LHCN-M2 (cell line): ENCODE results near the gene FEZ2. TPM values are rescaled to one million over a fixed set of nuclear protein-coding genes. Genes with fewer than 3 reads are reported as not detected.

Source experiments
- DNase-seq: peaks from one replicate; pipeline ENCODE4 v3.0.0-alpha.2; 2012; ENCODE audit warnings: low read depth
- total RNA-seq: library from RNA; depleted of rRNA; stranded (reverse); fragments of >200 nt; gene quantifications from 2 replicates; pipeline ENCODE4 v1.2.3, GENCODE V29; 2014

FEZ2 gene
- total RNA-seq, 1 experiment from 2014 or later: 104 TPM

DNA sequence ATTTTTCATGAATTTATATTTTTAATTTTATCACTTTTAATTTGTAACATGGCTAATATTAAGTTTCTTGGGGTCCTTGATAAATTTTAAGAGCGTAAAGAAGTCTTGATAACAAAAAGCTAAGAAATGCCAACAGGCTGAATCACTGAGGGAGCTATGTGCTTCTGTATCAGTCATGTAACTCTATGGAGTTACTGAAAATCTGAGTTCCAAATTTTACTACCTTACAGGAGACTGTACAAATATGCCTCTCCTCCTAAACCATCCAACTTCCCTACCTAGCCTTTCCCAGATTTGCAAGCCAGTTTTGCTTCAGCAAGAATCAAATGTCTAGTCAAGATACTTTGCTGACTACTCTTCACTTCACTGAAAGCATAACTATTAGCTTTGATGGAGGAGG is 35.7 kb downstream of the FEZ2 start:
- DNase-seq: peak; percentile 74

DNA sequence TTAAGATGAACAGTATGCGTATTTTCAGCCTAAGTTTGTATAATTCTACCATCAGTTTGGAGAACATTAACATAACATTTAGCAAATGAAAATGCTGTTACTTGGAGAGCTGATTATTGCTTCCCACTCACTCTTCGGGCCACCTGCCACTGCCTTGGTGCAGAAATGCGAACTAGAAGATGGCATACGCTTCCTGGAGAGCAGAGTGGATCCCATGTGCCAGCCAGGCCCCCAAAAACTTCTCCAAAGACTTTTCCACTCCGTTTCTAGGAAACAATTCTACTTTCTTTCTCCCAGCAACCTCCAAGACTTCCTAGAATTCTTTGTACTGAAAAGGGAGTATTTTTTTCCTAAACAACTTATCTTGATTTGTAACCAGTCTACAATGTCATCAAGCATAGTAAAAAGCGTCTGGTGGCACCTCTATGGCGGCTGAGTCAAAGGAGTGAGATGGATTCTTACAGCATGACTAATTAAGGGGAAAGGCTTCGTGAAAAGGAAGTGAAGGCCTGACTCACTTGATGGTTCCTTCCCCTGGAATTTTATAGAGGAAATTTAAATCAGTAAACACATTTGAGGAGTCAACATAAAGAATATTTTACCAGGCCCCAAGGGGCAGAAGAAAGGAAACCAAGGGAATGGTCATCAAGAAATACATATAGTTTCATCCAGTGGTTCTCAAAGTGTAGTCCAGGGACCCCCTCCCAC is 36.6 kb downstream of the FEZ2 start:
- DNase-seq: peak; percentile 94

DNA sequence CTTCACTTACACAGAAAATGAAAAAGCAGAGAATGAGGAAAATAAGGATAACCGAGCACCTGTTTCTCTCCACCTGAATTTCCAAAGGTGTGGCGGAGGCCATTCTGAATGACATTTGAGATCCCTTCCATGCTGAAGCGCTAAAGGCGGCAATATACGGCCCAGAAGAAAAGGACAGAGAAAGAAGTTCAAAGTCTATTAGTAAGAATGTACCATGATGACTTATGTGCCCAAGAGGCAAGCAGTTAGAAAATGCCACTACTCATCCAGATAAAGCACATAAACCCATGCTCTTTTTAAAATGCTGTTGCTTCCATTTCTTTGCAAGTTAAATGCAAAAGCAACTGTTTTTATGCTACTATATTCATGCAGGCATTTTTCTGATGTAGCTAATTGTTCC is 37.2 kb downstream of the FEZ2 start:
- no peak for DNase-seq

DNA sequence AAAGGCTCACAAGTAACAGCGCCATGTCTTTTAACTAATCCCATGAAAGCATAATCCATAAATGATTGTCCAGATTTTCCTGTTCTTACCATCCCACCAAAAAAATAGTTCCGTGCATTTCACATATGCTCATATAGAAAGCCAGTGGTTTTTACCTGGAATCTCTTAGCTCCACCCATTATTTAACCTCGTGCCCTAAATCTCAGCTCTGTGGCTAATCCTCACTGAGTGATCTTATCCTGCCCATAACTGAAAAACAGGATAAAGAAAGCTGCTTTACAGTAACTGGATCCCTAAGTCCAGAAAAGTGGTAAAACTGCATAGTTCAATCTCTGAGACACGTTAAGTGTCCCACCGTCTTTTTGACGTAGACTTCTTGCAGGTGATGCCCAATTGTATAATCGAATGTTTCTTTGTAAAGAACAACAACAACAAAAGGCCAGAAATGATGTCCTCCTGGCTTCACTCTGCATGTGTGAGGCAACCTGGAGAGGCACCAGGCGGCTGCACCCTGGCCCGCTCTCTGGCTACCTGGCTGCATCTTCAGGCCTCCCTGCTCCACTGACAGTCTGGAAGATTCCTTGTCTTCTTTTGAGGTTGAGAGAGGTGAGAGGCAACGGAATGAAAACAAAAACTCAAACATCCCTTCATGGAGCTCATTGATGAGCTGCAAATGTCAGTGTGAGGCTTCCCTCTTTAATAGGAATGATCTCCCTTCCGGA is 38.6 kb downstream of the FEZ2 start:
- DNase-seq: no peak

DNA sequence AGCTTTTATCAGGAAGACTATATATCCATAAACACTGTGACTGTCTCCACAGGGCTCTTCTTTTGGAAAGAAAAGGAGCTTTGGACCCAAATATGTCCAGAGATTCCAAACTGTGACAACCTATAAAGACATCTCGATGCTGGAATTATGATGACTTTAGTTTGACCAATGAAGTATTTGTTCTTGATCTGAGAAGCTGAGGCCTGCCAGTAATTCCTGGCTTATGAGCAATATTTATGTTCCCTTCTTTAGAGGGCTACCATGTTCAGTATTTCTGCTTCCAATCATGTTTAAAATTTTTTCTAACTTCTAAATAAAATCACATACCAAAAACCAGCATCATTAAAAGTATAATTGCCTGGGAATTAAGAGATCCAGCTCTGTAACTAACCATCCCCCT is 41.1 kb downstream of the FEZ2 start:
- peak; percentile 65 for DNase-seq

DNA sequence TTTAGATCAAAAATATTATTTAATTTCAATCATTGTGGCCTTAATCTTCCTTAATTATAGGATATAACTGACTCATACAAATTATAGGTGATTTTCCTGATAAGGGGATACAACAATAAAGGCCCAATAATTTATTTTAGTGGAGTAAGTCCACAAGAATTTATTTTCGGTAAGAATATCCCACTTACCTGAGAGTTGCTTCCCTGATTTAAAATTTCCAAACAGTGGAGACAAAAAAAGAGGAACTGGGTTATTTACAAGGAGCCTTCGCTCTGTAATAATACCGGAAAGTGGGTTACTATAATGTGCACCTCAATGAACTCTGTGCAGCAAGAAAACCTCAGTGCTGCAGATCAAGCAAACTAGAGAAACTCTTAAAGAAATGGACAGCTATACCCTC is 42.2 kb downstream of the FEZ2 start:
- no peak for DNase-seq

DNA sequence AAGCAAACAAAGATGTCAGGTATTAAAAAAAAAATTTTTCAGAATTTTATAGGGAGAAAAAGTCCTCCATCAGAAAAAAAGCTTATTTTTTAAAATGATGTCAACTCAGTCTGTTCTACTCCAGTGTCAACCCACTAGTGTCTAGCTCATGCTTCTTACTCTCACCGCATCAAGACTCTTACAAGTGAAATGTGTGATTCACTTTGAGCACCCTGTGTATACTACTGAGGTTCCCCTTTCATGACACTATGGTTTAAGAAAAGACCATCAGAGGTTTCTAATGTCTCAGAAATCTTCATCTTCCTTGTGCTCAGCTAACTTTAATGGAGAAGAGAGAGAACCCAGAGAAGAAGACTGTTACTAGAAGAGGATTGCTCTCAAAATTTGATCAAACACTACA is 43.4 kb downstream of the FEZ2 start:
- DNase-seq: no peak

DNA sequence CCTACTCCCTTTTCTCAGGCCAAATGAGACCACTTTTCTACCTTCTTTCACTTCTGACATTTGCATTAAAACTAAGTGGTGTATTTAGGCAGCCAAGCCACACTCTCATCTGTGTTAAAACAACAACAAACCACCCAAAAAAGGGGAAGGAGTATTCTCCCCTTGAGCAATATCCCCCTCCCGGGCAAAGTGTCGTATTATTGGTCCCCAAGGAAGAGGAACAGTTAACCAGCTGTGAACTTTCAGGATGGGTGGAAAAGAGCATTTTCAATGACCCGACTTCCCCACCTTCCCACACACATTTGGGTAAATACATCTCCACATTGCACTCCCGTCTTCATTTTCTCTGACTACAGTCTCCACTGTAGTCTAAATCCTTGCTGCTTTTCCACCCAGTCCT is 44.3 kb downstream of the FEZ2 start:
- DNase-seq: no peak

DNA sequence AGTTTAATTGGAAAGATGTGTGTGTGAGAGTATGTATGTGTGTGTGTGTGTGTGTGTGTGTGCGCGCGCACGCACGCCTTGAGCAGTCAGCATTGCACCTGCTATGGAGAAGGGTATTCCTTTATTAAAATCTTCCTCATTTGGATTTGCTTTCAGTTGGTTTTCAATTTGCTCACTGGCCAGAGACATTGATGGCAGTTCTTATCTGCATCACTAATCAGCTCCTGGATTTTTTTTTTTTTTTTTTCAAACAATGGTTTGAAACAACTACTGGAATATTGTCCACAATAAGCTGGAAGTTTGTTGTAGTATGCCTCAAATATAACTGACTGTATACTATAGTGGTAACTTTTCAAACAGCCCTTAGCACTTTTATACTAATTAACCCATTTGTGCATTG is 48.0 kb downstream of the FEZ2 start:
- DNase-seq: no peak

DNA sequence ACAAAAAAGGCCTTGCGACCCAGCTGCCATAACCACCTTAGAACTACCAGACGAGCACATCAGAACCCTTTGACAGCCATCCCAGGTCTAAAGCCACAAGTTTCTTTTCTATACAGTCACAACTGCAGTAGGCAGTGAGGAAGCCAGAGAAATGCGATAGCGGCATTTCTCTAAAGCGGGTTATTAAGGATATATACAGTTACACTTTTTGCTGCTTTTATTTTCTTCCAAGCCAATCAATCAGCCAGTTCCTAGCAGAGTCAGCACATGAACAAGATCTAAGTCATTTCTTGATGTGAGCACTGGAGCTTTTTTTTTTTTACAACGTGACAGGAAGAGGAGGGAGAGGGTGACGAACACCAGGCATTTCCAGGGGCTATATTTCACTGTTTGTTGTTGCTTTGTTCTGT is 48.8 kb downstream of the FEZ2 start:
- DNase-seq: peak; percentile 41

DNA sequence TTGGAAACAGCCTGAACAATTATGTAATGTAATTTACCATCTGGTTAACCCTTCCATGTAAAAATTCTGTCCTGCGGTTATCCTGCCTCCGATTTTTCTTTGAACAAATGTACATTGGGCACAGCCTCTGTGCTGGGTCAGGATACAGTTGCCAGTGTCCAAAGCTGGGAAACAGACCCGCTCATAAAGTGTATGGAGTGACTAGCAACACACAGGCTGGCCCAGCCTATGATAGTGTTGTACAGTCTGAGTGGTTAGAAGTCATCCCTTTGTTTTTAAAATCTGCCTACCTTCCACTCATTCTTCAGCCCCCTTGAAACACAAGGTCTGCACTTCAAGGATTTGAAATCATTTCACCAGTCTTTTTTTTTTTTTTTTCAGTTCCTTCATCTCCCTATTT is 50.1 kb downstream of the FEZ2 start:
- no peak for DNase-seq

DNA sequence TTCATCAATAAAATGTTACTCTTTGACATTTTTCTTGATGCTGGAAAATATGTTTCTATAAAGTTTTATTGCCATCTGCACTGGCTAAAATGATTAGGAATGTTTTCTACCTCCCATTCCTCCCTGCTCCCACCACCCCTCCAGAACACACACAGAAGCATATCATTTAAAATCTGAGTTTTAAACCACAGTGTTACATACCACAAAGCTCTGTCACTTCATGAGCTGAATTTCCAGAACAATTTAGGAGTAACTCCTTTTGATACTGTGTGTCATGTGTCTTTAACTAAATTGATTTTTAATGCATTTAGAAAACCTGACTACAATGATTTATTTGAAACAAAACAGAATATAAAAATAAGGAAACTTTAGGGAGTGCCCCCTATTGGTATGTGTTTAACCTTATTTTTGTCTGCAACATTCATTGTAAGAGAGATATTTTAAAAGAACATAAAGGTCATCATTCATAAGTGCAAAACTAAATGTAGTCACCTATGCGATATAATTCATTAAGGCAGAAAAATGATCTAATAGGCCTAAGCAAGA is 52.0 kb downstream of the FEZ2 start:
- no peak for DNase-seq

DNA sequence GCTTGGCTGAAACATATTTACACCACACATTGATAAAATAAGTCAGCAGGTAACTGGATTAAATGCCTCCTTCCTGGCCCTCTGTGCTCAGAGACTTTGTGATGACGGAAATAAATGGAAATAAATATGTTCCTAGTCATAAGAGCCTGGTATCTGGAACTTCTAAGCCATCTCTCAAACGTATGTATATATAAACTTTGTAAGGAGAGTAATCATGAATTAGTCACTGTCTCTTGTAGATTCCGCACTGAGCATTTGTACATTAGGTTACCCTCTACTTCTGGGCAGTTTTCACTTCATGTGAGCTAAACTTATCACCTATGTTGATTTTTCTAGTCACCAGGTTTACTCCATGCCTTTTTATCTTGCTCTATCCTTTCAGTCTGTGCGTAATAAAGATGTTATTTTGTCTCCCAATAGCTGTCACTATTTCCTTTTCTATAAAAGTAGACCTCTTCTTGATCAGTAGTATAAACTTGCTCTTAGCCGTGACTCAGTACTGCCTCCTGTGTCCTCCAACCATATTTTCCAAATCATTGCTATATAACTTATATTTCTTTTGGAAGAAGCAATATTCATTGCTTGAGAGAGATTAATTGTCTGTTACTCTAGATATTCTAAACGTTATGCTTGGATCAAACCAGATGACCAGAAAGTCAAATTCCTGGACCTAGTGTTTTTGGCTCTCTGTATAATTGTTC is 53.2 kb downstream of the FEZ2 start:
- no peak for DNase-seq

DNA sequence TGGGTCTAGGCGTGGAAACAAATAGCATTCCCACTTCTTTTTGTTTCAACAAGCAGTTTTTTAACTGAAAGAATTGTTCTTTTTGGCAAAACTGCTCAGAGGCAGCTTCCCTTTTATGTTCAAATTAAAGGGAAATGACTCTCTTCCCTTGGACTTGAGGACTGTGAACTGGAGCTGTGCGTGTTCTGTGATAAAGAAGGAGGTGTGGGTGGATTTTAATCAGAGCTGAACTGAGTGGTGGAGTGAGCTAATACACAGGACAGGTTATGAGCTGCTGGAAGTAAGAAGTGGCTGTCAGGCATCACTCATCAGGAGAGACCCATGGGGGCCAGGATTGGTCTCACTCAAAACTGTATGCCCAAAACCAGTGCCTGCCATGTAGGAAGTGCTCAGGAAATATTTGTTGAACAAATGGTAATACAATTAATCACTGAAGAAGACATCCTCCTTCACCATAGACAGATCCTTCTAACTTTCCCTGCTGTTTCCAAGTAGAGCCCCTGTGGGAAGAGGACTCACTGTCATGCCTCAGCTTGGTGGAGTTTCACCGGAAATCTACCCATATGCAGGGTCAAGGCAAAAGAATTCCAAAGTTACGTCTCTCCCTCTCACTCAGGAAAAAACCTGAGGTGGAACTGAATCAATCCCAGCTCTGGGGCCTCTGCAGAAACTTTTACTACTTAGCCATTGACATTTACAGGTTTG is 55.9 kb downstream of the FEZ2 start:
- no peak for DNase-seq

DNA sequence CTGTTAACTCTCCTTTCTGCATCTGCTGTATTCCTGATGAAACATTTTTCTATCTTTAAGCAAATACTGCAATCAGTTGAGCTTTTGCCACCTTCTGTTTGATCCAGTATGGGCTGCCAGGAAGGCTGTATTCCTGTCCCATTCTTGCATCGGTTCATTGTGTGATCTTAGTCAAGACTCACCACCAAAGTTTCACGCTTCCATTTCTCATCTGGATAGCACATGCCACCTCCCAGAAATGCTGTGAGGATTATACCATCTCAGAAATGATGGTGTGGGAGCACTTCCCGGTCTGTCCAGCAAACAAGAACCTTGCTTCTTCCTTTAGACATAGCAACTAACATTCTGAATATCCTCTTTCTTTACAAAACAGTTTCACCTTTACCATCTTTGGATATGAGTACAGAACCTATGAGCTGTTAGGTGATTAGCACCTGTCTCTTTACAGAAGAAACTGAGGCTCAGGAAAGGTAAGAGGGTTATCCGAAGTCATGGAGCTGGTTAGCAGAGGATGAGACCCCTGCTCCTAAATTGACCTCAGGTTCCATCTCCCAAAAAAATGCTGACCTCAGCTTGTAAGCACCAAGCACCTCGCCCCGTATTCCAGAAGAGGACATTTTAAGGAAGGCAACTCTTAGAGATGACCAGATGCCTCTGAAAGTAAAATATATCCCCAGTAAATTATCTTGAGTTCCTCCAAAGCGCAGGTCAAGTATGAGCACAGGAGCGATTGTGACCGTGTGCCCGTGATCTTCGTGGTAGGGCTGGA is 56.8 kb downstream of the FEZ2 start:
- no peak for DNase-seq

DNA sequence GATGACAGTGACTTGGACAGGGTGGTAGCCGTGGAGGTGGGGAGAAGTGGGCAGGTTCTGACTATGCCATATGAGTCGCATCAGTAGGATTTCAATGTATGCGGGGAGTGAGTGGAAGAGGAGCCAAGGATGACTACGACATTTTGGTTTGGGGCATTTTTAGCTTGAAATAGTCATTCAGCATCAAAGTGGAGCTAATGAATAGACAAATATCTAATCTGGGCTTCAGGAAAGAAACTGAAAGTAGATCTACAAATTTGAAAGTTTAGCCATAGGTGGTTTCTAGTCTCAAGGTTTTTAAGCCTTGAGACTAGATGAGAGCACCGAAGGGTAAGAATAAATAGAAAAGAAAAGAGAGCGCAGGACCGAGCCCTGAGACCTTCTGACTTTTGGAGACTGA is 58.3 kb downstream of the FEZ2 start:
- no peak for DNase-seq

DNA sequence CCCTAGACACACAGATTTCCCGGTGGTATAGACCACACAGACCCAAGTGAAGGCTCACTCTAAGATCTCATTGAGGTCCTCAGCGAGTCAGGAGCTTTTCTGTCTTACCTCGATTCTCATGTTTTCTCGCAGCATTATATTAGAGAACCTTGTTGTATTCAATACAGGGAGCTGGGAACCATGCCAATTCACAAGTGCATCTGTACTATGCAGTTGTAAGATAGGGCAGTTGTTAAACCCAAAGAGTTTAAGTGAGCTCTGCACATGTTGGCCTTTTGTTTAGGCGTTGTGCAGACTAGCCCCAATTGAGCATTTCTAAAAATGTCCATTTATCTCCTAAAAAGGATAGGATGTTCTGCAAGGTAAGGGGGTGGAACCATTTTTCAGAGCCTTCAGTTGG is 59.6 kb downstream of the FEZ2 start:
- DNase-seq: no peak

DNA sequence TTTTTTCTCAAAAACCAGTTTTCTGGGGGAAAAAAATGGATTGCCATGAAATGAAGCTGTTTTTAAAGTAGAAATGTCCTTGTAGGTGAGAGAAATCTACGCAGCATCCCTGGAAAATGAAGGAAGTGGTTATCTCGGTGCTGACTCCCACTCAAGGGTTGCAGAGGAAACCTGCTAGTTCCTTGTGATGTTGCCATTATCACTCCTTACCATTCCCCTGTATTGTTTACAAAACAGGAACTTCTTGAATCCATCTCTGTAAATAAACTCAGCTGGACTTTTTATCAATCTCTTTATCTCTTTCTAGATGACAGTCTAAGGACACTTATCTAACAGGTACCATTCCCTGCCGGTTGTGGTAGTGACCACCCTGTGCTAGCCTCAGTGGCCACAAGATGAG is 61.2 kb downstream of the FEZ2 start:
- no peak for DNase-seq

DNA sequence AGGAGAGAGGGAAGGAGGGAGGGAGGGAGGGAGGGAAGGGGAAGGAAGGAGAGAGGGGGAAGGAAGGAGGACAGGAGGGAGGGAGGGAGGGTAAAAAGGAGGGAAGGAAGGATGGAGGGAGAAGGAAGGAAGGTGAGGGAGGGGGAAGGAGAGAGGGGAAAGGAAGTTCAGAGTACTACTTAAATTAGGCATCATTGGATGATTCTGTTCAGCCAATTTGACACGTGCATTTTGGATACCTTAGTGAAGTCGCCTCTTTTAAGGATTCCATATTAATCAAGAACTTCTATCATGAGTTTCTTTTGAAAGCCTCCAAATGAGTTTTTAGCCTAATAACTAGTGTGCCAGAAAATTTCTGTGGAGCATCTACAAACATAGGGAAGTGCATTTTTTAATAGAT is 62.9 kb downstream of the FEZ2 start:
- no peak for DNase-seq

DNA sequence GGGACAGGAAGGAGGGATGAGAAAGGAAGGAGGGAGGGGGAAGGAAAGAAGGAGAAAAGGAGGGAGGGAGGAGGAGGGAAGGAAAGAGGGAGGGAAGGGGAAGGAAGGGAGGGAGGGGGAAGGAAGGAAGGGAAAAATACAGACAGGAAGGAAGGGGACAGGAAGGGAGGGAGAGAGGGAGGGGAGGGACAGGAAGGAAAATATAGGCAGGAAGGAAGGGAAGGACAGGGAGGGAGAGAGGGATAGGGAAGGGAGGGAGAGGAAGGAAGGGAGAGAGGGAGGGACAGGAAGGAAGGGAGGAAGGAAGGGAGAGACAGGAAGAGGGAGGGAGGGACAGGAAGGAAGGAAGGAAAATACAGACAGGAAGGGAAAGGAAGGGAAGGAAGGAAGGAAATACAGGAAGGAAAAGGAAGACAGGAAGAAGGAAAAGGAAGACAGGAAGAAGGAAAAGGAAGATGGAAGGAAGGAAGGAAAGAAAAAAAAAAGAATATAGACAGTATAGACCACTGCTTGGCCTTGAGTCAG is 63.6 kb downstream of the FEZ2 start:
- no peak for DNase-seq

DNA sequence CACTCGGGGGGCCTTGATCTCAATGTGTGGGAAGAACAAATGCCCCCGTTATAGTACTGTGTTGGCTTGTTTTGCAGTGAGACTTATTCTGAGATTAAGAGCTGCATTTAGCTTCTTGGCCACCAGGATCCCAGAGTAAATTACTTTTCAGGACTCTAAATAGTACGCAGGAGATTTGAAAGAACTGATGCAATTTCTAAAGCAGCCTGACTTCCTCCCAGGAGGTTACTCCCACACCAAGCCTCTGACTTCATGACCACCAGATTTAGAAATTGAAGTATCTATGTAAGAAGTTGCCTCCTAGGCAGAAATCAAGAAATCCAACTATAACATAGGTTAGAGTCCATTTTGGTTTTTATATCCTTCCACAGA is 67.0 kb downstream of the FEZ2 start:
- DNase-seq: peak; percentile 35
